SK-N-DZ (cell line): Measurements from ENCODE around the gene CDC25B. TPM values are rescaled to one million over a fixed set of nuclear protein-coding genes. Genes with fewer than 3 reads are reported as not detected.

Experiments
- DNase-seq: peaks from one replicate; pipeline ENCODE4 v3.0.0-alpha.2; 2015; ENCODE audit warnings: low spot score
- polyA plus RNA-seq, 2 experiments: library from polyadenylated mRNA; depleted of rRNA; stranded (reverse); fragments of >200 nt; gene quantifications; 2 replicates each; pipeline ENCODE4 v1.2.3, GENCODE V29; 2014

CDC25B gene
- polyA plus RNA-seq (2014; cell fraction: cytosol; rRNA removed), result 140 and 141 TPM in 2 replicates
- 108 and 173 TPM in 2 replicates for polyA plus RNA-seq (2014; cell fraction: nucleus; rRNA removed)

DNA sequence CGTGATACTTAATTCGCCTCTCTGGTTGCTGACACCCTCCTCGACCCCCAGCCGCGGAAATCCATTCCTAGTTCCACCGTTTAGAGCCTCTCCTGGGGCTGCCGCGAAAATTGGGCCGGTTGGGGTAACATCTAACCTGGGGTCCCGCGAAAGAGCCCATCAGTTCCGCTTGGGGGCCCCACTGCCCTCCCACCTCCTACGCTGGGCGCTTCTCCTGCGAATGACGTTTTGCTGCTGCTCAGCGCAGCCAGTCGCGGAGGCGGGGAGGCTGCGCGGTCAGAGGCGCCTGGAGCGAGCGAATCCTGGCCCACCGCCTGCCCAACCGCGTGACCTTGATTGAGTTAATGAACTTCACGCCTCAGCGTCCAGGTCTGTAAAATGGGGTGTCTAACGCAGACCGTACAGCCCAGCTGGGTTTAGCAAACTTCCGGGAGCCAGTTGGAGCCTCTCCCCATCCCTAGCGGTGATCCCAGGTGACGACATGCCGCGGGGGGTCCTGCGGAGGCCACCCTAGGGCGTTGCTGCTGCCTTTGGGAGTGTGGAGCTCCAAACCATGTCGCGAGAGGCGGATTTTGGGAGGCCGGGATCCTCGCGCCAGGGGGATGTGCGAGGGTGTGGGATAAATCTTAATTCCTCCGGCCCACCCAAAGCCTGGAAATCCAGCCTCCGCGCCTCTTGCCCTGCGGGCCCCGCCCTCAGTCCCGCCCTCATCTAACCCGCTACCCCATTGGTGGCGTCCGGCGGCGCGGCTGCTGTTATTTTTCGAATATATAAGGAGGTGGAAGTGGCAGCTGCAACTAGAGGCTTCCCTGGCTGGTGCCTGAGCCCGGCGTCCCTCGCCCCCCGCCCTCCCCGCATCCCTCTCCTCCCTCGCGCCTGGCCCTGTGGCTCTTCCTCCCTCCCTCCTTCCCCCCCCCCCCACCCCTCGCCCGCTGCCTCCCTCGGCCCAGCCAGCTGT is at the start of gene CDC25B:
Gene CDC25B (plus strand): TSS at position 800 of the 958 bp plus-strand sequence. CDS start 222 bp downstream, outside the sequence.
- peak; percentile 96 for DNase-seq

DNA sequence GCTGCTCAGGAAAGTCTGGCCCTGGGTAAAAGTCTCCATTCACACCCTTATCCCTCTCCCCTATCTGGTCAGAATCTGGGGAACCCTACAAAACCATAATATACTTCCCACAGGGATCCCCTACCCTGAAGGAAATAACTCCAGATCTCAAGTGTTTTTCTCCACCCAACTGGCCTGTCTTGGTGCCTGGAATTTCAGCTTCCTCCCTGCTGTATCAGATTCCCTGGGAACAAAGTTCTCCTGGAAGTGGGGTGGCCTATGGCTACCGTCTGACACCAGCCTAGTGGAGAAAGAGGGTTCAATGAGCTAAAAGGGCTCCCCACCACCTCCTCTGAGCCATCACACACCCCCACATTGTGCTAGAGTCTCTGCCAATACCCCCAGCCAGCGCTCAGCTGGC is 48.6 kb upstream of the CDC25B start:
- no peak for DNase-seq

DNA sequence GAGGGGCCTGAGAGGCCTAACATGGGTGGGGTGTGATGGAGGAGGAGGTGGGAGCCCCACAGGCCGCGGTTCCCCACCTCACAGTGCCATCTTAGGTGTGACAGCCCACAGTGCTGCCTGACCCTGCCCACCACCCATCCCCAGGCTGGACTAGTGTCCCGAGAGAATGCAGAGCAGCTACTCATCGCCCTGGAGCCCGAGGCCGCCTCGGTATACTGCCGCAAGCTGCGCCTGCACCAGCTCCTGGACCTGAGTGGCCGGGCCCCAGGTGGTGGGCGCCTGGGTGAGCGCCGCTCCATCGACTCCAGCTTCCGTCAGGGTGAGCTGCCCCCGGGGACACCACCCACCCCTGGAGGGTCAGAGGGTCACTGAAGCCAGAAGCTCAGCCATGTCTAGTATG is 48.0 kb upstream of the CDC25B start:
- DNase-seq, result no peak

DNA sequence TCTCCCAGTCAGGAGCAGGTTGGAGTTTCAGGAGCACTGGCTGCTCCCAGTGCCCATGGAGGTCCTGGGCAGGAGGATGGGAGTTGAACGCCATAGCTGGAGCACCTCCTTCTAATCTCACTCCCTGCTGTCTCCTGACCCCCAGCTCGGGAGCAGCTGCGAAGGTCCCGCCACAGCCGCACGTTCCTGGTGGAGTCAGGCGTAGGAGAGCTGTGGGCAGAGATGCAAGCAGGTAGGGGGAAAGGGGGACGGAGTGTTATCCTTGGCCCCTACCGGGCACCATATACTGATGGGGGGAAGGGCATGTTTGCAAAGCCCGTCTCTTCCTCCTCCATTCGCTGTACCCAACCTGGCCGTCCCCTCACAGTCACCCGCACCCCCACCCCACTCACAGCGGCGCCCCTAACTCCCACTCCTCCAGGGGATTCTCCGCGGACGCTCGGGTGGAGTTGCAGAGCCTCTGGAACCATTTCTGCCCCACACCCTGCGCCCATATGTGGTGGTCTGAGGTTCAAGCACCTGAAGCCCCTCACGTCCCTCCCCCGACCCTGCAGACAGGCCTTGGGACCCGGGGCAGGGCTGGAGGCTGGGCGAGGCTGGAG is 46.9 kb upstream of the CDC25B start:
- DNase-seq, result no peak

DNA sequence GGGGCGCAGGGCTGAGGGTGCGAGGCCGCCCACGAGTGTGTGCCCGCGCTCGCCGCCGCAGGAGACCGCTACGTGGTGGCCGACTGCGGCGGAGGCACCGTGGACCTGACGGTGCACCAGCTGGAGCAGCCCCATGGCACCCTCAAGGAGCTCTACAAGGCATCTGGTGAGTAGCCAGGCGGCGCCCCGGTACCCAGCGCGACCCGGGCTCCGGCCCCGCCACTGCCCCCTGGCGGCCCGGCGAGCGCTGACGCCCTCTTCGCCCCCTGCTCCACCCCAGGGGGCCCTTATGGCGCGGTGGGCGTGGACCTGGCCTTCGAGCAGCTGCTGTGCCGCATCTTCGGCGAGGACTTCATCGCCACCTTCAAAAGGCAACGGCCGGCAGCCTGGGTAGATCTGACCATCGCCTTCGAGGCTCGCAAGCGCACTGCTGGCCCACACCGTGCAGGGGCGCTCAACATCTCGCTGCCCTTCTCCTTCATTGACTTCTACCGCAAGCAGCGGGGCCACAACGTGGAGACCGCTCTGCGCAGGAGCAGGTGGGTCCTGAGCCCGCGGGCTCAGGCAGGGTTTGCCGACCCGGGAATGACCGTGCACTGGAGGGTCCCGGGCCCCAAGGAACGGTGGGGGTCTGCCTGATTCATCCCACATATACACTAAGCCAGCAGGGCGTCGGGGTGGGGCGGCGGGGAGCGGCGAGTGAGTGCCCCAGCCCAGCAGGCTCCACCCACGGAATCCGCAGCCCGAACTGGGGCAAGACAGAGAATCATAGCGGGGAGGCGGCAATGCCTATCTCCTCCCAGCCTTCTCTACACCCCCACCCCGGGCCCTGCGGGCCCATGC is 46.2 kb upstream of the CDC25B start:
- no peak for DNase-seq

DNA sequence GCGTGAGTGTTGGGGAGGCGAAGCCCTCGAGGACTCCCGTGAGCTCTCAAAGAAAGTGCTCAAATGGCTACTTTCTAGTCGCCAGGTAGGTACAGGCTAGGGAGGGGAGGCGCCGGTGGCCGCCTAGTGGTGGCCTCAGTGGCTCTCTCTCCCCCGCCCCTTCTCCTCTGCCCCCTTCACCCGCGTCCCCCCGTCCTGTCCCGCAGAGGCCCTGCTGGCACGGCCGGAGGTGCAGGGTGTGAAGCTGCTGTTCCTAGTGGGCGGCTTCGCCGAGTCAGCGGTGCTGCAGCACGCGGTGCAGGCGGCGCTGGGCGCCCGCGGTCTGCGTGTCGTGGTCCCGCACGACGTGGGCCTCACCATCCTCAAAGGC is 44.8 kb upstream of the CDC25B start:
- DNase-seq, result no peak

DNA sequence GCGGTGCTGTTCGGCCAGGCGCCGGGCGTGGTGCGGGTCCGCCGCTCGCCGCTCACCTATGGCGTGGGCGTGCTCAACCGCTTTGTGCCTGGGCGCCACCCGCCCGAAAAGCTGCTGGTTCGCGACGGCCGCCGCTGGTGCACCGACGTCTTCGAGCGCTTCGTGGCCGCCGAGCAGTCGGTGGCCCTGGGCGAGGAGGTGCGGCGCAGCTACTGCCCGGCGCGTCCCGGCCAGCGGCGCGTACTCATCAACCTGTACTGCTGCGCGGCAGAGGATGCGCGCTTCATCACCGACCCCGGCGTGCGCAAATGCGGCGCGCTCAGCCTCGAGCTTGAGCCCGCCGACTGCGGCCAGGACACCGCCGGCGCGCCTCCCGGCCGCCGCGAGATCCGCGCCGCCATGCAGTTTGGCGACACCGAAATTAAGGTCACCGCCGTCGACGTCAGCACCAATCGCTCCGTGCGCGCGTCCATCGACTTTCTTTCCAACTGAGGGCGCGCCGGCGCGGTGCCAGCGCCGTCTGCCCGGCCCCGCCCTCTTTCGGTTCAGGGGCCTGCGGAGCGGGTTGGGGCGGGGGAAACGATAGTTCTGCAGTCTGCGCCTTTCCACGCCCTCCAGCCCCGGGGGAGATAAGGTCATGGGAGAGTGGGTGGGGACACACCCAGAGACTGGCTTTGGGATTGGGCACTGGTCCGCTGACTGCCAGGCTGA is 44.3 kb upstream of the CDC25B start:
- no peak for DNase-seq

DNA sequence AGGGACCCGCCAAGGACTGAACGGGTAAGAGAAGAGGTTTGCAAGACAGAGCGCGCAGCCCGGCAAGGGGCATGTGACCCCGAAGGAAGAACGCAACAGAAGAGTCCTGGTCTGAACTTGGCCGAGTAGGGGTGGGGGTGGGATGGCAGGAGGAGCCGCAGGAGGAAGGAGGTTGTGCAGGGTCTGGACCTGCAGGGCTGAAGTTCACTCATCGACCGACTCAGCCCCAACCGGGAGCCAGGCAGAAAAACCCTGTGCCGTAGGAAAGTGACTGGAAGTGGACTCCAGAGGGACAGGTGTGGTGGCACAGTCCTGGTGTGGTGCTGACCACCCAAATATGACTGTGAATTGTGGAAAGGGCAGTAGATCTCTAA is 43.7 kb upstream of the CDC25B start:
- no peak for DNase-seq

DNA sequence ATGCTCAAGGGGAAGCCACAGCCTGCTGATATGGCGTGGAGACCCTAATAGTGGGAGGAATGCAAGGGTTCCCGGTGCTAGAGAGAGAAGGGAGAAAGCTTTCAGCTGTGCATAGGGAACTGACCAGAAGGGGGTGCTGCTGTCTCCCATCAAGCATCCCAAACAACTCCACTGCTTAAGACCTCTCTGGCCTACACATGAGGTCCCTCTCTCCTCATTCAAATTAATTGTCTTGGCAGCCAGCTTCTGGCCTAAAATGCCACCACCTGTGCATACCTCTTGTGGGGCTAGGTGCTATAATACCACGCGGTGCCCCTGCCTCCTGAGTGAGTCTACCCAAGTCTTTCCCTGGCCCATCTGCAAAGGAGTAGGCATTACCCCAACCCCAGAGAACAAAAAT is 43.0 kb upstream of the CDC25B start:
- peak; percentile 42 for DNase-seq

DNA sequence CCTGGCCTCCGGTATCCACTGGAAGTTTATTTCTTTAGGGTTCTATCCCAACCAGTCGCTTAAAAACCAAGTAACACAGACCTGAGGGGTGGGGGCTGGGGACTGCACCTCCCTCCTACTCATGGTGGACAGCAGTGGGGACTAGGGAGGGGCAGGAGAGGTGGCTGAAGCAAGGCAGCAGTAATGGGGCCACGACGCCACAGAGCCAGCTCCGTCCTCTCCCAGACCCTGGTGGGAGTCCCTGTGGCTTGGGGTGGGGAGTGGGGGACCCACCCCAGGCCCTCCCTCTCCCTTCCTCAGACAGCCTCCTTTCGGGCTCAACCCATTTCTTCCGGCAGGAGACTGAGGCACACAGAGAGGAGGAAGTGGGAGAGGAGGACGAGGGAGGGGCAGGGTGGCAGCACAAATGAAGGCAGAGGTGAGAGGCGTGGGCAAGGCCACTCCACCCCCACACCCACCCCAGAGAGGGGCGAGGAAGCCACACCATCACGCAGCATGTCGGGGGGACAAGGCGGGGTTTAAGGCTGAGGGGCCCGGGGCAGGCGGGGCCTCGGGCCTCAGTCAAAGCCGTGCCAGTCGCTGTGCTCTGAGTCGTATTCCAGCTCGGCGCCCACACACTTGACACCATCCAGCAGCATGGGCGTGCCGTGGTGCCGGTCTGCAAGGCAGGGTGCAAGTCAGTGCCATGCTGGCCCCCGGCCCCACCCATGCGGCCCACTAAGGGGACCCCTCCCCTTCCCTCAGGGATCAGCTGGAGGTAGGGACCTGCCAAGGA is 42.4 kb upstream of the CDC25B start:
- DNase-seq, result no peak

DNA sequence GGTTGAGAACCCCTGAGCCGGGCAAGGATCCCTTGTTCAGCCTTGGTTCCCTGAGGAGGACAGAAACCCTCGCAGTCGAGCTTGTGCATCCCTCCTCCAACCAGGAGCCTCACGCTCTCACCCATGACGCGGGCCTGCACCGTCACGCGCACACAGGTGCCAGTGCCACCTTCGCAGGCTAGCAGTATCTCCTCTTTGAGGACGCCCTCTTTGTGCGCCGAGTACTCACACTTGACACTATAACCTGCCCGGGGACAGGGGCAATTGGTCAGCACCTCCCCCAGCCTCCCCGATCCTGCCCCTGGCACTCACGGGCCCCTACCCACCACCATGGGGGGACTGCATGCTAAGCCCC is 41.9 kb upstream of the CDC25B start:
- no peak for DNase-seq

DNA sequence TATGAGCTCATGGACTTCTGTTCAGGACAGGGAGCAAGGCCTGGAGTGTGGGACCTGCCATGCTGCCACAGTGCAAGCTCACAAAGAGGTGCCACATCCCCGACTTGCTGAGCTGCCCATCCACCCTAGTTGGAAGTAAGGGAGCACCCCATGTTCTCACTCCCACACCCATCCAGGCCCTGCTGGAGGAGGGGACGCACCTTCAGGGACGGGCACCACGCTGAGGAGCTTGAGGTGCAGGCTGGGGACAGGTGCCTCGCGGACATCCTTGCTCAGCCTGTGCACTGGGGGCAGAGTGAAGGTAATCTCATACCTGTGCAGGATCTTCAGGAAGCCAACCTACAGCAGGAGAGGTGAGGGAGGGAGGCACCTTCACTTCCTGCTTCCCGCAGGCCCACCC is 40.8 kb upstream of the CDC25B start:
- DNase-seq, result no peak

DNA sequence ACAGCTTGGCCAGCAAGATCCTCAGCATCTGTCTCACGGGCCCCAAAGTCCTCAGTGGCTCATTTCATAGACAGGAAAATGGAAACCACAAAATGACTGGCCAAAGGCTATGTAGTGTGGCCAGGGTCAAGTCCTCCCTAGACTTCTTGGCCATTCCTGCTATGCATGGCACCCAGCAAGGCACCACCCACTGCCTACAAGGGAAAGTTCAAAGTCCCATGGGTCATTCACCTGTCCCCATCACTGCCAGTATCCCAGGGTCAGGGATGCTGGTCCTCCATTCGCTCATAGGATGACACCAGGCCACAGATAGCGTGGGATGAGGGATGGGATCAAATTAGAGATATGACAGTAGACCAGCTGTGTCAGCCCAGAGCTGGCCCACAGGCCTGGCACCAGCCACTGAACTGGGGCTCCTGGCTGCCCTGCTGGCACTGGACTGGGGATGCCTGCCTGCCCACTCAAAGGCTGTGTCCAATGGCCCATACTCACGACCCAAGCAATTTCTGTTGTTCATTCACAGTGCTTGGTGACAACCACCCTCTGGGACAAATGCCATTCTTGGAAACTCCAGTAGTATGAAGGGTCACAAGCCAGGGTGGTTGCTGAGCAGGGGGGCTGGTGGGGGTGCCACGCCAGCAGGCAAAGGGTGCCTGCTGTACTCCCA is 40.2 kb upstream of the CDC25B start:
- DNase-seq, result no peak

DNA sequence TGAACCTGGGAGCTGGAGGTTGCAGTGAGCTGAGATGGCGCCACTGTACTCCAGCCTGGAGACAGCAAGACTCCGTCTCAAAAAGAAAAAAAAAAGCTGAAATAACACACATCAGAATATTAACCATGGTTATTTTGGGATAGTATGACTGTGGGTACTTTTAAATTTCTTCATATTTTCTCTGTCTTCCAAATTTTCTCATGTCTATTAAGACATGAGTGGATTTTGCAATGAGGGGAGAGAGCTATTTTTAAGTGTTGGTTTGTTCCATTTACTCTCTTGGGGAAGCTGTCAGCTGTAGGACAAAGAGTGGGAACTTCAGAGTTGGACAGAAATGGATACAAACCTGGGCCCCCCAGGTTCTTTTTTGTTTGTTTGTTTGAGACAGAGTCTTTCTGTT is 38.8 kb upstream of the CDC25B start:
- no peak for DNase-seq

DNA sequence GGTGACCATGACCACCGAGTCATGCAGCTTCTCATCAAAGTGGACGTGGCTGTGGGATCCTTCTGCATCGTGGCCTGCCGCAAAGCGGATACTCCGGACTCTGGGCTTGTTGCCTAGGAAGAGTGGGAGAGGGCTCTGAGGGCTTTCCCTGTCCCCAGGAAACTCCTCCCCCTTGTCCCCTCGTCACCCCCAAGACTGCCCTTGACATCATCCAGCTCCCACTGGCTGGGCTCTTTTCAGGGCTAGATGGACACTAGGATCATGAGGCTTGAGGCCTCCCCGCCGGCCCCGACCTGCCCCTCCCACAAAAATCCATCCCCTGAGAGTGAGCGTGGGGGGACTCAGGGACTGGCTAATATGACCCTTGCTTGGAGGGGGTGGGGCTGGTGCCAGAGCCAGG is 37.5 kb upstream of the CDC25B start:
- no peak for DNase-seq

DNA sequence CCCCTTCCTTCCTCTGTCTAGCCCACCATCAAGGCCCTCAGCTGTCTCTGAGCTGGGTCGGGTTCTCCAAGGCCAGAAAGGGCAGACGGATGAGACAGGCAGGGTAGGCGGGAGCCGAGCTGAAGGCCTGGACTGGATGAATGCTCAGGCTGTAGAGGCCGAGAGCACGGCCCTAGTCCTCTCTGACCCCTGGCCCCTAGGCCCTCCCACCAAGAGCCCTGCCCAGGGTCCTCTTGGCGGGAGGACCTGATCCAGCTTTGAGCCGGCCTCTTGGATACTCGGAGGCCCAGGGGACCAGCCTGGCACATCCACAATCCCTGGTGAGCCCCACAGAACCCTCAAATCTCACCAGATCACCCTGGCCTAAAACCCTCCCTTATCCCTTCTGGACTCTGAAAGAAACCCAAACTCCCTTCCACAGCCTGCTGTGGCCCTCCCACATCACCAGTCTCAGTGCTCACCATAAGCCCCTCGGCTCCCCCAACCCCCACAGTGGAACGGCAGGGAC is 36.7 kb upstream of the CDC25B start:
- no peak for DNase-seq

DNA sequence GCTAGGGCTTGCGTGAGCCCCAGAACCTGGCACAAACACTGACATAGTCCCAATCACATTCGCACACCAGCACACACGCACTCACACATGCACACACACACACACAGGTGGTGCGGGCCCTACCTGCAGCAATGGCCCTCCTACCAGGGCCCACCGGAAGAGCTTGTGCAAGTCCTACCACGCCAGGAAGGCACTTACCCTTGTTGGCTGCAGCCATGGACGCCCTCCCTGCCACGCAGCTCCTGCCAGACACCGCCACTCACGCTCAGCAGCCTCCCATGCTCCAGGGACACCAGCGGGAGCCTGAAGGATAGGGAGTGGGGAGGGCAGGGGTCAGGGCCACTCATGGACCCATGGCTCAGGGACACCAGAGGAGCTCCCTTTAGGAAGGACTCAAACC is 36.2 kb upstream of the CDC25B start:
- DNase-seq, result no peak

DNA sequence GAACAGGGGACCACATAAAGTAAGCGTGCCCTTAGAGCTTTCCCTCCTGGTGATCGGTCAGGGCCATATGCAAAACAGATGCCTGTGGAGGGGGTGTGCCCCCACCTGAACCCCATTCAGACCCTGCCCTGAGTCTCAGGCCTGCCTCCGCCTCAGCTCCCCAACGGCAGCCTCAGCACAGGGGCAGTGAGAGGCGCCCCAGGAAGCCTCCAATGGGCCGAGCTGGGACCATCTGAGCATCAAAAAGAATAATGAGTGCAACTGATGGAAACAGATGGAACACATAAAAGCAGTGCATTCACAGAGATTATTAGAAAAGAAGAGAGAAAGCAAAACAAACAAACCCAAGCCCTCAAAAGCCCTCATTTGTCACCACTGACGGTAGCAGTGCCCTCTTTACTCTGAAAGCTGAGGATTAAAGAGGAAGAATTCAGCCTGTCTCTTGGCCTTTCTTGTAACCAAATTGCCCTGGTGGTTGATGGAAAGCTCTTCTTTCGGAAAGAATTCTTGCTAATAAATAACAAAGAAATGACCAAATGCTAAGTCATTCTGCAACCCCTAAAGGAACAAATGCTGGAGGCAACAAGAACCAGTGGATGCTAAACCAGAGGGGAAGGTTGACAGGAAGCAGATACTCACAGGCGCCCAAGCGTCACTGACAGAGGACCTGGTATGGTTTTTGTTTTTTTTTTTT is 35.3 kb upstream of the CDC25B start:
- no peak for DNase-seq
